ENCODE measurements around the gene CCDC169.
"Not testable (repeated sequence)": the region's sequence is repeated elsewhere in the genome, so short reads cannot be mapped to it uniquely, and the experiment has no call there.

Gene CCDC169

GRCh38 chr13:36297366-36298338 is at the start of gene CCDC169:
TSS of gene CCDC169 (minus strand) at chr13:36297814. CDS start at chr13:36297719, 95 bp downstream.
- DNase-seq (ENCODE audit: low read depth), result peak; percentile 40

GRCh38 chr13:36346222-36347083 is 48.8 kb upstream of the CCDC169 start, which contains the start of gene SPART:
TSS of gene SPART (minus strand) at chr13:36346394. CDS start at chr13:36335830, 10,564 bp downstream.
- peak; percentile 75 for DNase-seq (ENCODE audit: low read depth)

- DNase-seq (ENCODE audit: low read depth), result peak; percentile 3
These were observed 48.0 kb upstream of the CCDC169 start for GRCh38 chr13:36345438-36346221.

GRCh38 chr13:36344886-36345437 is 47.3 kb upstream of the CCDC169 start:
- no peak for DNase-seq (ENCODE audit: low read depth)

GRCh38 chr13:36344173-36344572 is 46.6 kb upstream of the CCDC169 start:
- no peak for DNase-seq (ENCODE audit: low read depth)

GRCh38 chr13:36343766-36344165 is 46.2 kb upstream of the CCDC169 start:
- DNase-seq (ENCODE audit: low read depth), result no peak

GRCh38 chr13:36342715-36343114 is 45.1 kb upstream of the CCDC169 start:
- no peak for DNase-seq (ENCODE audit: low read depth)

- no peak for DNase-seq (ENCODE audit: low read depth)
These were observed 44.1 kb upstream of the CCDC169 start for GRCh38 chr13:36341718-36342117.

GRCh38 chr13:36339600-36340155 is 42.1 kb upstream of the CCDC169 start:
- no peak for DNase-seq (ENCODE audit: low read depth)

- no peak for DNase-seq (ENCODE audit: low read depth)
These were observed 40.5 kb upstream of the CCDC169 start for GRCh38 chr13:36337938-36338641.

GRCh38 chr13:36332986-36333385 is 35.4 kb upstream of the CCDC169 start:
- DNase-seq (ENCODE audit: low read depth), result no peak

- not testable (repeated sequence) for DNase-seq (ENCODE audit: low read depth)
These were observed 34.6 kb upstream of the CCDC169 start for GRCh38 chr13:36332255-36332654.

GRCh38 chr13:36331280-36331679 is 33.7 kb upstream of the CCDC169 start:
- DNase-seq (ENCODE audit: low read depth), result no peak

- no peak for DNase-seq (ENCODE audit: low read depth)
These were observed 31.7 kb upstream of the CCDC169 start for GRCh38 chr13:36329361-36329760.

GRCh38 chr13:36328821-36329220 is 31.2 kb upstream of the CCDC169 start:
- DNase-seq (ENCODE audit: low read depth), result no peak

- DNase-seq (ENCODE audit: low read depth), result no peak
These were observed 28.3 kb upstream of the CCDC169 start for GRCh38 chr13:36325912-36326311.

- DNase-seq (ENCODE audit: low read depth), result not testable (repeated sequence)
These were observed 27.3 kb upstream of the CCDC169 start for GRCh38 chr13:36324881-36325280.

- no peak for DNase-seq (ENCODE audit: low read depth)
These were observed 26.4 kb upstream of the CCDC169 start for GRCh38 chr13:36323951-36324566.

- DNase-seq (ENCODE audit: low read depth), result no peak
These were observed 25.8 kb upstream of the CCDC169 start for GRCh38 chr13:36323408-36323807.

- not testable (repeated sequence) for DNase-seq (ENCODE audit: low read depth)
These were observed 22.2 kb upstream of the CCDC169 start for GRCh38 chr13:36319793-36320192.
